Measurements from ENCODE around the gene ARHGAP29.

DNA sequence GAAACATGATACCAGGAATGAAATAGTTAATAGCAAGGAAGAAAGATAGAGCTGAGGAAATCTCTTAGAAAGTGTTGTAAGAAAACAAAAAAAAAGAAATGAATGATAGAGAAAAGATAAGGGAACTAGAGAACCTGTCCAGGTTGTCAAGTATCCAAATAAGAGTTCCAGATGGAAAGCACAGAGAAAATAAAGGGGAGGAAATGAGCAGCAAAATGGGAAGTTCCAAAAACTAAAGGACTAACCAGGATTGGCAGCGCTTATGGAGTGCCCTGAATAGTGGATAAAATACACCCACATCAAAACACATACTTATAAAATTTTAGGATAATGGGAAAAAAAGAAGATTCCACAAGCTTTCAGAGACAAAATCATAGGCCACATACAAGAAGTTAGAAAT, 55.2 kb downstream of the ARHGAP29 start:
- TF ChIP-seq TAF1 (IDR thresholded peaks at IDR 0.05; ENCODE audit: borderline replicate concordance, insufficient read depth, low read length) = no peak
- no peak for TF ChIP-seq POLR2AphosphoS5 (IDR thresholded peaks at IDR 0.05; ENCODE audit: low read depth, low read length)

Measured in PFSK-1 (cell line).